ENCODE results near the gene ZDHHC11B. TPM values are rescaled to one million over a fixed set of nuclear protein-coding genes. Genes with fewer than 3 reads are reported as not detected.

ZDHHC11B gene
- total RNA-seq, 1 donor from 2014 or later: 1.0 TPM

- Histone ChIP-seq H3K9me3 (ENCODE audit: control insufficient read depth in 3 of 3, low read length in 3 of 3) (no peaks in the 10 kb centered on the region), H3K27me3 (ENCODE audit: control insufficient read depth in 3 of 3, insufficient read depth in 3 of 3, low read length in 3 of 3) (no peaks in the 10 kb centered on the region), H3K4me1 (ENCODE audit: control insufficient read depth in 3 of 3, insufficient read depth in 3 of 3, low read length in 3 of 3) (peaks cover 0 to 2% (median 0%) of the 10 kb centered on the region in 3 donors), H3K36me3 (ENCODE audit: control insufficient read depth in 3 of 3, insufficient read depth in 3 of 3, low read length in 3 of 3) (peaks cover 30 to 44% (median 42%) of the 10 kb centered on the region in 3 donors), H3K9ac (ENCODE audit: low read depth in 1 of 3, low read length in 3 of 3) (no peak overlapping the region), H3K4me3 (ENCODE audit: low read length in 3 of 3) (no peak overlapping the region), H3K27ac (ENCODE audit: low read depth, low read length) (no peak overlapping the region)
Measured at GRCh38 chr5:664343-664993, 120.1 kb downstream of the ZDHHC11B start.

DNA sequence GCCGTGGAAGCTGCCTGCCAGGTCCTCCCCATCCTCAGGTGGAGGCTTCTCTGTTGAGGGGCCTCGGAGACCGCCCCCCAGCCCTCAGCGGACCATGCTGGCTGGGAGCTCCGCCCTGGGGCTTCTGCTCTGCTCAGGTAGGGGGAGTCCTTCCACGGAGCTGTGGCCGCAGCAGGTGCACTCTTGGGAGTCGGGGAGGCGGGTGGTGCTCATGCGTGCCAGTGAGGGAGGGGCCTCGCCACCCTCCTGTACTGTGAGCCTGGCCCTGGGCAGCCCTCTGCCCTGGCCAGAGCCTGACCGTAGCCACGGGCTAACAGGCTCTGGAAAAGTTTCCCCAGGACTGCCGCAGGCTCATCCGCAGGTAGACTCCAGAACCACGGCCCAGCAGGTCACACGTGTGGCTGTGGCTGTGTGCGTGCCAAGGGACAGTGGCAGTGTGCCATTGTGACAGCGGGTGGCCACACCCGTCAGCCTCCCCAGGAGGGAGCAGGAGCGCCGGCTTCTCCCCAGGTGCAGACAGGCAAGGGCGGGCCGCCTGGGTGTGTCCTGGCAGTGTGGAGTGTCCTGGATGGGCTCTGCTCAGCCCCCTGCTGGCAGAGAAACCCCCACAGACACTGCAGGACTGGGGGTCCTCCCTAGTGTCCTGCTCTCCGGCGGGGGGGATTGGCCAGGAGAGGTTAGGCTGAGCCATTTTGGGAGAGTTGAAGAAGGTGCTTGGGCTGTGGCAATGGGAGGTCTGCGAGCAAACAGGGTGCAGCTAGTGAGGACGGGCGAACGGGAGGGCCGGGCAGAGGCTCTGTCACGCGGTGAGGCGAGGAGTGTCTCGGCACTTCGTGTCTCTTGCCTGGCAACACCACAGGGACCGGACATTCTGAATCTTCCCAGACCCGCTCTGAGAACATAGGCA is 120.8 kb downstream of the ZDHHC11B start:
- H3K4me3 ChIP-seq (ENCODE audit: low read length in 3 of 3): no peak overlapping the region
- no peaks in the 10 kb centered on the region for H3K27me3 ChIP-seq (ENCODE audit: control insufficient read depth in 3 of 3, insufficient read depth in 3 of 3, low read length in 3 of 3)
- H3K9me3 ChIP-seq (ENCODE audit: control insufficient read depth in 3 of 3, low read length in 3 of 3): no peaks in the 10 kb centered on the region
- H3K4me1 ChIP-seq (ENCODE audit: control insufficient read depth in 3 of 3, insufficient read depth in 3 of 3, low read length in 3 of 3): no peaks in the 10 kb centered on the region
- H3K9ac ChIP-seq (ENCODE audit: low read depth in 1 of 3, low read length in 3 of 3): no peak overlapping the region
- peaks cover 31 to 44% (median 44%) of the 10 kb centered on the region in 3 donors for H3K36me3 ChIP-seq (ENCODE audit: control insufficient read depth in 3 of 3, insufficient read depth in 3 of 3, low read length in 3 of 3)
- H3K27ac ChIP-seq (ENCODE audit: low read depth, low read length): no peak overlapping the region

DNA sequence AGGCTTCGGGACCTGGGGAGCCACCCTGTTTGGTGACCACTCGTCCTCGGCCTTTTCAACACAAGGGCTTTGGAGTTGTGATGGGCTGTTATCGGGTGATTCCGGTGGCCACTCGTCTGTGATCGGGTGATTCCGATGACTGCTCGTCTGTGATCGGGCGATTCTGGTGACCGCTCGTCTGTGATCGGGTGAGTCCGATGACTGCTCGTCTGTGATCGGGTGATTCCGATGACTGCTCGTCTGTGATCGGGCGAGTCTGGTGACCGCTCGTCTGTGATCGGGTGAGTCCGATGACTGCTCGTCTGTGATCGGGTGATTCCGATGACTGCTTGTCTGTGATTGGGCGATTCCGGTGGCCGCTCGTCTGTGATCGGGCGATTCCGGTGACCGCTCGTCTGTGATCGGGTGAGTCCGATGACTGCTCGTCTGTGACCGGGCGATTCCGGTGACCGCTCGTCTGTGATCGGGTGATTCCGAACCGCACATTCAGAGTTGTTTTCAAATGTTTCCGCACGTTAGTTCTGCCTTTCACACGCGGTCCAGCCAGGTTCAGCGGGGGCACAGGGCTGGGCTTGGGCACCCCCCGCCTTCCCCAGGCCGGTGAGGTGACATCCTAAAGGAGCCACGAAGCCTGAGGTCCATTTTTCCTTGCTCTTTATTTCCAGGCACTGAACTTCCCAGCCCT is 121.6 kb downstream of the ZDHHC11B start:
- H3K36me3 ChIP-seq (ENCODE audit: control insufficient read depth in 3 of 3, insufficient read depth in 3 of 3, low read length in 3 of 3): peaks cover 31 to 48% (median 46%) of the 10 kb centered on the region in 3 donors
- H3K4me3 ChIP-seq (ENCODE audit: low read length in 3 of 3): no peak overlapping the region
- H3K27me3 ChIP-seq (ENCODE audit: control insufficient read depth in 3 of 3, insufficient read depth in 3 of 3, low read length in 3 of 3): no peaks in the 10 kb centered on the region
- no peak overlapping the region for H3K27ac ChIP-seq (ENCODE audit: low read depth, low read length)
- H3K9me3 ChIP-seq (ENCODE audit: control insufficient read depth in 3 of 3, low read length in 3 of 3): no peaks in the 10 kb centered on the region
- no peaks in the 10 kb centered on the region for H3K4me1 ChIP-seq (ENCODE audit: control insufficient read depth in 3 of 3, insufficient read depth in 3 of 3, low read length in 3 of 3)
- H3K9ac ChIP-seq (ENCODE audit: low read depth in 1 of 3, low read length in 3 of 3): no peak overlapping the region

DNA sequence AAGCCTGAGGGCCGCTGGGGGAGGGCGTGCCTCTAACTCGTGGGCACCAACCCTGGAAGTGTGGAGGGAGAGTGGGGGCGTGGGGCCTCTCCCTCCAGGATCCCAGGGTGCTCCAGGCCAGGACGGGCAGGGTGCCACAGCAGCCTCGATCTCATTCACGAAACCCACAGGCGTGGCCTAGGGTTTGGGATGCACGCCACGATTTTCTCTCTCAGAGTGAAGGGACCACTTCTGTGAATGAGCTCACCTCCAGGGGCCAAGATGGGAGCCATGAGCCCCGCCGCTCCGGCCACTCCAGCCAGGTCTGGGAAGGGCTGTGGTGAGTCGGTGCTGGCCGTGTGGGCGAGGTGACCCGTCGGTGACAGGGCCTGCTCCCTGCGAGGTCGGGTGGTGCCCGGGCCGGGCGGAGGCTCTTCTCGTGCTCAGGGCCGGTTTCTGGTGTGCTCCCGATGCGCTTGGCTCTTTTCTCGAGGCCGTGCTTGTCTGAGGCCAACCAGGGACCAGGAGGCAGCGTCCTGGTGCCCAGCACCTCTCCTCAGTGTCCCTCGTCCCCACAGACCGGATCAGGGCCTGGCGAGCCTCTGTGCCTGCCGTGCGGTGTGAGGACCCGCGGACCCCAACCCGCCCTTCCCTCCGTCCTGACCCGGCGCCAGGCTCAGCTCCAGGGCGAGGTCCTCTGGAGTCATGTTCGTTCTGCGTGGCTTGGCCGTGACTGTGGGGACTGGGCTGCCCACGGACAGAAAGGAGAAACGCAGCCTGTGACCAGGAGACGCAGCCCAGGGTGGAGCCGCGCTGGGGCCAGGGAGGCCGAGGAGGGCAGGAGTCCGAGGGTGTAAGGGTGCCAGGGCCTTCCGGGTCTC is 122.4 kb downstream of the ZDHHC11B start:
- H3K4me1 ChIP-seq (ENCODE audit: control insufficient read depth in 3 of 3, insufficient read depth in 3 of 3, low read length in 3 of 3): no peaks in the 10 kb centered on the region
- H3K36me3 ChIP-seq (ENCODE audit: control insufficient read depth in 3 of 3, insufficient read depth in 3 of 3, low read length in 3 of 3): peaks cover 35 to 52% (median 47%) of the 10 kb centered on the region in 3 donors
- H3K27me3 ChIP-seq (ENCODE audit: control insufficient read depth in 3 of 3, insufficient read depth in 3 of 3, low read length in 3 of 3): no peaks in the 10 kb centered on the region
- H3K9me3 ChIP-seq (ENCODE audit: control insufficient read depth in 3 of 3, low read length in 3 of 3): no peaks in the 10 kb centered on the region
- no peak overlapping the region for H3K9ac ChIP-seq (ENCODE audit: low read depth in 1 of 3, low read length in 3 of 3)
- no peak overlapping the region for H3K4me3 ChIP-seq (ENCODE audit: low read length in 3 of 3)
- no peak overlapping the region for H3K27ac ChIP-seq (ENCODE audit: low read depth, low read length)

DNA sequence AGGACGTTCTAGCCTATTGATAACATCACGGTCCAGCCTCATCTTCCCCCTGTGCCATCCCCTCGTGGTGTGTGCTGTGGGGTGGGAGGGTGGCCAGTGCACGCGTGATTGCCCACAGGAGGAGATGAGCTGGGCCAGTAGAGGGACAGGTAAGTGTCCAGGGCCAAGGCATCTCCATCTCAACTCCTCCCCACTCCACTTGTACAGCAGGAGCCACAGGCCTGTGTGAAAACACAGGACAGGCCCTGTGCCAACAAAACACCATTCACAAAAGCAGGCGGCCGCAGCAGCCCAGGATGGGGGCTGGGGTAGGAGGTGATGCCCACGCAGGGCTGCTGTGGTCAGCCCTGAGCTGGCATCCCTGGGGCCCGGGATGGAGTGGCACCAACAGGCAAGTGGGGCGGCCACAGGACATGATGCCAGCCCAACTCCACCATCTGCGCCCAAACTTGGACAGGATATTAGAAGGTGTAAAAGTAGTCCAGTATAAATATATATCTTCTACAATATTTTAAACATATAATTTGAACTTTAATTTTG is 124.0 kb downstream of the ZDHHC11B start:
- Histone ChIP-seq H3K36me3 (ENCODE audit: control insufficient read depth in 3 of 3, insufficient read depth in 3 of 3, low read length in 3 of 3) (peaks cover 35 to 52% (median 47%) of the 10 kb centered on the region in 3 donors), H3K4me1 (ENCODE audit: control insufficient read depth in 3 of 3, insufficient read depth in 3 of 3, low read length in 3 of 3) (no peaks in the 10 kb centered on the region), H3K27me3 (ENCODE audit: control insufficient read depth in 3 of 3, insufficient read depth in 3 of 3, low read length in 3 of 3) (no peaks in the 10 kb centered on the region), H3K9ac (ENCODE audit: low read depth in 1 of 3, low read length in 3 of 3) (no peak overlapping the region), H3K27ac (ENCODE audit: low read depth, low read length) (no peak overlapping the region), H3K4me3 (ENCODE audit: low read length in 3 of 3) (no peak overlapping the region), H3K9me3 (ENCODE audit: control insufficient read depth in 3 of 3, low read length in 3 of 3) (no peaks in the 10 kb centered on the region)

Other genes with a start within 250 kb of the ZDHHC11B start
- gene CEP72, start 172.4 kb downstream of the ZDHHC11B start, total RNA-seq: 5.2 TPM
- 3.7 TPM for gene TPPP, start 91.4 kb downstream of the ZDHHC11B start, total RNA-seq
- gene ZDHHC11, start 66.3 kb upstream of the ZDHHC11B start, total RNA-seq: 1.0 TPM
- 22.4 TPM for gene BRD9, start 108.1 kb upstream of the ZDHHC11B start, total RNA-seq
- gene TRIP13, start 108.2 kb upstream of the ZDHHC11B start, total RNA-seq: 5.7 TPM
- 1.6 TPM for gene NKD2, start 224.1 kb upstream of the ZDHHC11B start, total RNA-seq